T-helper 1 cell (primary cell): ENCODE data around the gene SLC50A1.
"Not testable (repeated sequence)": the region's sequence is repeated elsewhere in the genome, so short reads cannot be mapped to it uniquely, and the experiment has no call there.

Experiments
- DNase-seq, 5 donors: peaks; one replicate each; pipeline ENCODE4 v3.0.0-alpha.2; 2012 to 2020

The SLC50A1 gene

GRCh38 chr1:155137154-155137949 is 1.7 kb downstream of the SLC50A1 start:
- DNase-seq = no peak

GRCh38 chr1:155139895-155140629 is 4.4 kb downstream of the SLC50A1 start, which contains the start of gene DPM3:
DPM3 (minus strand) TSS chr1:155140531; CDS start chr1:155140240, 291 bp downstream.
- peak; percentile 70 to 86 (median 80) for DNase-seq

GRCh38 chr1:155140630-155140953 is 4.9 kb downstream of the SLC50A1 start:
- DNase-seq = no peak

- no peak for DNase-seq
Observed at GRCh38 chr1:155141749-155142148, 6.1 kb downstream of the SLC50A1 start.

- DNase-seq = no peak
Observed at GRCh38 chr1:155145491-155145890, 9.8 kb downstream of the SLC50A1 start.

- not testable (repeated sequence) for DNase-seq
Observed at GRCh38 chr1:155155996-155156643, 20.5 kb downstream of the SLC50A1 start.

- DNase-seq = no peak
Observed at GRCh38 chr1:155158991-155159390, 23.3 kb downstream of the SLC50A1 start.

- no peak for DNase-seq
Observed at GRCh38 chr1:155160128-155160527, 24.5 kb downstream of the SLC50A1 start.

- DNase-seq = not testable (repeated sequence)
Observed at GRCh38 chr1:155162631-155163030, 27.0 kb downstream of the SLC50A1 start.

- not testable (repeated sequence) for DNase-seq
Observed at GRCh38 chr1:155163785-155164184, 28.1 kb downstream of the SLC50A1 start.

GRCh38 chr1:155164625-155165024 is 29.0 kb downstream of the SLC50A1 start:
- DNase-seq = not testable (repeated sequence)

GRCh38 chr1:155166051-155166470 is 30.4 kb downstream of the SLC50A1 start:
- DNase-seq = no peak

- DNase-seq = no peak
Observed at GRCh38 chr1:155166471-155167165, 31.0 kb downstream of the SLC50A1 start.

- DNase-seq = peak; percentile 65 to 85 (median 80)
Observed at GRCh38 chr1:155167166-155168104, 31.8 kb downstream of the SLC50A1 start.

GRCh38 chr1:155168105-155168445 is 32.4 kb downstream of the SLC50A1 start:
- DNase-seq = not testable (repeated sequence)

- DNase-seq = no peak
Observed at GRCh38 chr1:155168456-155169210, 33.0 kb downstream of the SLC50A1 start.

GRCh38 chr1:155169541-155169940 is 33.9 kb downstream of the SLC50A1 start:
- no peak for DNase-seq

- DNase-seq = no peak
Observed at GRCh38 chr1:155170101-155170785, 34.6 kb downstream of the SLC50A1 start.

GRCh38 chr1:155170806-155171205 is 35.2 kb downstream of the SLC50A1 start:
- DNase-seq = no peak
